ENCODE results near the gene TECRL.

TECRL gene, protein sequence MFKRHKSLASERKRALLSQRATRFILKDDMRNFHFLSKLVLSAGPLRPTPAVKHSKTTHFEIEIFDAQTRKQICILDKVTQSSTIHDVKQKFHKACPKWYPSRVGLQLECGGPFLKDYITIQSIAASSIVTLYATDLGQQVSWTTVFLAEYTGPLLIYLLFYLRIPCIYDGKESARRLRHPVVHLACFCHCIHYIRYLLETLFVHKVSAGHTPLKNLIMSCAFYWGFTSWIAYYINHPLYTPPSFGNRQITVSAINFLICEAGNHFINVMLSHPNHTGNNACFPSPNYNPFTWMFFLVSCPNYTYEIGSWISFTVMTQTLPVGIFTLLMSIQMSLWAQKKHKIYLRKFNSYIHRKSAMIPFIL

DNA sequence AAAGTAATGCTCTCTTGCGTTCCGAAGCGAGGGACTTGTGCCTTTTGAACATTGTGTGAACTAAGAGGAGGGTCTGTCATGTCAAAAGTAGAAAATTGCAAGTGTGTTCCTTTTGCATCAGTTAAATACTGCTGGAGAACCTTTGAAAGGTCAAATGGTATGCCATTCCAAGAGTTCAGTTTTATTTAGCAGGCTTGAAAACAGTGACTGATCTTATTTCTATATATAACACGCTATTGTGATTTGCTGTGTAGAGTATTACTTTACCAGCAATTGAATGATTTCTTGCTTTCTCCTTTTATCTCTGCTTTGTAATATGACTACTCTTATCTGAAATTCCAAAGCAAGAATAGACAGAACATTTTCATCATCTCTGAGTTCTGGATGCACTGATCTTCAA is at the start of gene TECRL:
Gene TECRL (minus strand): TSS at position 151 of the 400 bp plus-strand sequence. CDS start 99 bp downstream, at position 52.
- no peak for DNase-seq

DNA sequence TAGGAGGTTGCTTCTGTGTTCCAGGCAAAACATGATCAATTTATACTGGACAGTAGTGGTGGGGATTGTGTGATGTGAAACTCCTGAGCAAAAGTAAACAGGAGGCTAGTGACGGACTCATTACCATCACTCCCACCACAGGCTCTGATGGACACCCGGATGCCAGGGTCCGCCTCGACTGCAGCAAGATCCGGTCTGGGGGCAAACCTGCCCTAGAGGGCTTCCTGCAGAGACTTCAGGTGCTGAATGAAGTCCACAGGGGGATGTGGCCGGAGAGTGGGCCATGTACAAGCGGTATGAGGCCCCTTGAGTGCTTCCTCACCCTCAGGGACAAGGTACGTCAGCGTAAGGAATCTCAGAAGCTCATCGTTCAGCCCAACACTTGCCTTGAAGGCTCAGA is 23.4 kb upstream of the TECRL start:
- DNase-seq, result no peak

DNA sequence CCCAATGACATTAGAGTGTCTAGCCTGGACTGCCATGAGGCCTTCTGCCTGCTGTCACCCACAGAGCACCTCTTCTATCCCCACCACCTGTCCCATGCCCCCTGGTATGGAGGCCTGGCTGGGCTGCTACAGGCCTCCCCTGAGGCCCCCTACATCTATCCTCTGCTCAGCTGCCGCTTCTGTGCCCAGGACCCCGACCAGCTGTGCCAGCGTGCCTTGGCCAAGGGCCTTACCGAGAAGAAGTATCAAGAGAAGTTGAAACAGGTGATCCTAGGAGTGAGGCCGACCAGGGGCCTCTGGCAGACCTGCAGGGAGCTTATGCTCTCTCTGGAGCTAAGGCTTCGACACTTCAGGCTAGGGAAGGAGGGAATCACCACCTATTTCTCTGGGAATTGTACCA is 21.7 kb upstream of the TECRL start:
- DNase-seq, result no peak

DNA sequence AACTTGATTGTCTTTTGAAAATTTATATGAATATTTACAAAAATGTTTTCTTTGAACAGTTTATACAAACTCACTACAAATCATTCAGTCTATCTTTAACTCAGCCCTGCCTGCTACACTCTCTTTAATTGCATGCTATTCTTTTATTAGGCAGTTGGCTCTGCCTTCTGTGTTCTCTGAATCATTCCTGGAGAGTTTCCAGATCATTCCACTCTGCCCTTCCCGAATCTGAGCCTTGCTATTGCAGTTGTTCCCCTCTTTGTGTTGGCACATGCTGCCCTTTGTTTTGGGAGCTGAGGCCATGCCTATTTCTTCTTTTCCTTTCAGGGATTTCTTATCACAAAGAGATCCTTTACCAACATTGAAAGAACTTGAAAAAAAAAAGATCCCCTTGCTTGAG is 8.7 kb upstream of the TECRL start:
- no peak for DNase-seq

- no peak for DNase-seq
Observed at GRCh38 chr4:64407000-64407399, 2.2 kb downstream of the TECRL start.

DNA sequence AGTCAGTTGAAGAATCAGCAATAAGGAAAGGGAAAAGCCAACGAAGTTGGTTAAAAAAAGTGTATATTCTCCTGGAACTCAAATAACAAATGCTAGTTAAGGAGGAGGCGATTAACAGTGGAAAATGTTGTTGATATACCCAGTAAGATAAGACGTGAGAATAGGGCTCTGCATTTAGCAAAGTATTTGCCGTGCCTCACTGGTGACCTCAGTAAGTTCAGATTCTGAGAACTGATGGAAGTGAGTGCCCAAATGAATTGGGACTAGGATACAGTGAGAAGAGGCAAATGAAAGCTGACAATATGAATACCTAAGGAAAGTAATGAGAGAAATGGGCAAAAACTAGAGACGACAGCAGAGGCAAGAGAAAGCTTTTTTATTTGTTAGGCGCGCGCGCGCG is 3.5 kb downstream of the TECRL start:
- no peak for DNase-seq

GRCh38 chr4:64402684-64403083 is 6.6 kb downstream of the TECRL start:
- no peak for DNase-seq

DNA sequence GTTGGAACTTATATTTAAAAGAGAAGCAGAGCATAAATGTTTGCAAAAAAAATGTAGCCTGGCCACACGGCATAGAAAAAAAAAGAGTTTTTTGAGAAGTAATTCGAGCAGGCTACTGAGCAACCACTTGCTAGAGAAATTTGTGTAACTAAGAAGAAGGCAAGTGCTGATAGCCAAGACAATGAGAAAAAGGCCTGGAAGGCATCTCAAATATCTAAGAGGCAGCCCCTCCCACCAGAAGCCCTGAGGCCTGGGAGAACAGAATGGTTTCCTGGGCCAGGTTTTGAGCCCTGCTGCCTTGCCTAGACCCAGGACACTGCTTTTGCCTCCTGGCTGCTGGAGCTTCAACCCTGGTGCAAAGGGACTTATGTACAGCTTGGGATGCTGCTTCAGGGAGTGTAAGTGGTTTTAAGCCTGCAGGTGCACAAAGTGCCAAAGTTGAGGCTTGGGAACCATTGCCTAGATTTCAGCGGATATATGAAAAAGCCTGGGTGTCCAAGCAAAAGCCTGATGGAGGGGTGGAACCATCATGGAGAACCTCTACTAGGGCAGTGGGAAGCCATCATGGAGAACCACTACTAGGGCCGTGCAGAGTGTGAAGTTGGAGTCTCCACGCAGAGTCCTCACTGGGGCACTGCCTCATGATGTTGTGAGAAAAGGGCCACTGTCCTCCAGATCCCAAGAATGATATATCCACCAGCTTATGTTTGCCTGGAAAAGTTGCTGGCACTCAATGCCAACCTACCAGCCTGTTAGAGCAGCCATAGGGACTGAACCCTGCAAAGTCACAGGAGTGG is 9.7 kb downstream of the TECRL start:
- DNase-seq, result no peak

DNA sequence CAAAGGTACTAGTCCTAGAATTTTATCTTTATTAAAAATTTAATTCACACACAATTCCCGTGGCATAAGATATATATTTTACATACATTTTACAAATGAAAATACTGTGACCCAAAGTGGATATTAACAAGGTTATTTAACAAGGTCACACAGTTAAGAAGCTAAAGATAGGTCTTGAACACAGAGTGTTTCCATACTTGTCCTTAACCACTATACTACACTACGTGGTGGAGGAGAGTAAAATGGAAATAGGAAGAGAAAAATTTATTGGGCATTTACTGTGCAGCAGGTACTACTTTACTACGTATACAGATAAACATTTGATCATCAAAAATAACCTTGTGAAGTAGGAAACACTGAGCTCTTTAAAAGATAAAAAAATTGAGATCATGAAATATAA is 14.8 kb downstream of the TECRL start:
- DNase-seq, result no peak

GRCh38 chr4:64388252-64388651 is 21.0 kb downstream of the TECRL start:
- no peak for DNase-seq

GRCh38 chr4:64385220-64385619 is 24.0 kb downstream of the TECRL start:
- no peak for DNase-seq

DNA sequence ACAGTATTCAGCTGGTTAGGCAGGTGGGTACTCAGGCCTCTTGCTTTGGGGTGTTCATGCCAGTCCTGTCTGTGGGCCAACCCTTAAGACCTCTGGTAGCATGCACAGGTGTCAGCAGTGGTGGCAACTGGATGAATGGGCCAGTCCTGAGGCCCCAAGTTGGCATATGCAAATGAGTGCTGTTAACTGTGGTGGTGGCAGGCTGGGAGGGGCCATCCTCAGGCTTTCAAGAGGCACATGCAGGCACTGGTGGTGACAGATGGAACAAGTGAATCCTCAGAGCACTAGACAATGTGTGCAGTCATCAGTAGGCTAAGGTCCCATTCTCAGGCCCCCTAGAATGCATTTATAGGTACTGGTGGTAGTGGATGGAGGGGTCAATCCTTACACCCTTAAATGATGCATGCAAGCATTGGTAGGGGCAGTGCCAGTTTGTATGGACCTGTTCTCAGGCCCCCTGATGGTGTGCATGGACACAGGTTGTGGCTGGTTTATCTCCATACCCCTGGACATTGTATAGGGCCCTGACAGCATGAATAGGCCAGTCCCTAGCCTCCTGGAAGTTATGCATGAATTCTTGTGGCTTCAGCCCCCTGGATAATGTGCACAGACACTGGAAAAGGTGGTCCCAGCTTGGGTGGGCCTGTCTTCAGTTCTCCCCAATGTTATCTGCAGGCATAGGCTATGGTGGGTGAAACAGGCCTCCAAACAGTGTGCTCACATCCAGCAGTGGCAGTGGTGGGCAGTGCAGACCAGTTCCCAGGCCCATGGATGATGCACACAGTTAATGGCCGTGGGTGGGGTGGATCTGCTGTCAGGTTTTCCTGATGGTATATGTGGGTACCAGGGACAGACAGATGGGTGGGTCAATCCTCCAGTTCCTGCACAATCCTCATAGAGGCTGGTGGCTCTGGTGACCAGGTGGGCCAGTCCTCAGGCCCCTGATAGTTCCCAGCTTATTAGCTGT is 24.7 kb downstream of the TECRL start:
- no peak for DNase-seq

DNA sequence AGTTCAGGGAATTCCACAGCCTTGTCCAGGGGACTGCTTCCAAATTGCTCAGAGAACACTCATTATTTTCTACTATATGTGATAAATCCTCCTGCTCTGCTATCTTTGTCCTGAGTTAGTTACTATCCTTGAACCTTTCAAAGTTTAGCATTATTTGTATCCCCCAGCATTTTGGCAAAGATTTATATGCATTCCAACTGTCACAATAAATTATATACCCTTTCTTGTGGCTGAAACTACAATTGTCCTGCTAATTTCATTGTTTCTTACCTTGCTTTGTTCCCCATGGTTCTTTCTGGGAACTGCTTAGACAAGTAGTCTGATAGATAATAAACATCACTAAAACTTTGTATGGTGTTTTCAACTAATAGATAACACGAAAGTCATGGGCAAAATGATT is 40.5 kb downstream of the TECRL start:
- no peak for DNase-seq

- DNase-seq, result no peak
Observed at GRCh38 chr4:64361399-64361740, 47.9 kb downstream of the TECRL start.

DNA sequence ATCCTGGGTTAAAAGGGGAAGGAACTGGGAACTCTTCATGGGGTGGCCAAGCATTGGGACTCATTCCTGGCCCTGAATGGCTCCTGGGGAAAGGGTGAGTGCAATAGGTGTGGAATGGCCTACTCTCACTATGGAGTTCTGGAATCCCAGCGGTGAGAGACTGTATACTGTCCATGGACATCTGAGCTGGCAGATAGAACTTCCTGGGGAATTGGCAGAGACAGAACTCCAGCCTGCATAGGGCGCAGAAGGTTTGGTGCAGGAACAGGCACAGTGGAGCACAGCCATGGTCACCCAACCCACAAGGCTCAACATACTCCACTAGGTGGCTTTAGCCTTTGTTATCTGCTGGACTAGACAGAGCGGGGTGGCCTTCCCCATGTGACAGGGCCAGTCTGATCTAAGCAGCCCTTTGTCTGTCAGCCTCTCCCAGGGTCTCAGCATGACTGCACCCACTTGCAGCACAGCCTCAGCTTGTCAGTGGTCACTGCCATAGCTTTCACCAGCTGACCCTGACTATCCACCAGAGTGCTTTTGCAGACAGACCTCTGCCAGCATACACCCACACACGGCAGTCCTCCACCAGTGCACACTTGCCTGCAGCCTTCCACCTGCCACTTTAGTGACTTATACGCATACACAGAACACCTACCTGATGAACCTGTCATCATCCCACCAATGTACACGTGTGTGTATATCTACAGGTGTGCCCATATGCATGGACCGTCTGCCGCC is 48.4 kb downstream of the TECRL start:
- DNase-seq, result no peak

GRCh38 chr4:64359489-64359888 is 49.8 kb downstream of the TECRL start:
- no peak for DNase-seq

GRCh38 chr4:64353904-64354303 is 55.3 kb downstream of the TECRL start:
- no peak for DNase-seq

DNA sequence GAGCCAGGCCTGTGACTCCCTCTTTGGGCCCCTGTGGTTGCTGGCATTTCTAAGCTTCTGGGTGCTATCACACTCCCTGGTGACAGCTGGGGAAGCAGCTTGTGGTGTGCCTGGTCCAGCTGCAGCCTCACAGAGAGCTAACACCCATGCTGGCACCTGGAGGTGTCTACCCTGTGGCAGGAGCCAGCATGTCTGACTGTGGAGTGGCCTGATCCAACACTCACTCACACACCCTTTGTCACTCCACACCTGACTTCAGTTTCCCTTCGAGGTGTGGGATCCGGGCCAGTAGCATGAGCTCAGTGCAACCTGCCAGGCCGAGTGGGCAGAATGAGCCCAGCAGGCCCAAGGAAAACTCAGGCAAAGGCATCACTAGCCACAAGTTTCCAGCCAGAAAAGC is 67.5 kb downstream of the TECRL start:
- DNase-seq, result no peak

GRCh38 chr4:64340218-64341110 is 68.8 kb downstream of the TECRL start:
- no peak for DNase-seq

DNA sequence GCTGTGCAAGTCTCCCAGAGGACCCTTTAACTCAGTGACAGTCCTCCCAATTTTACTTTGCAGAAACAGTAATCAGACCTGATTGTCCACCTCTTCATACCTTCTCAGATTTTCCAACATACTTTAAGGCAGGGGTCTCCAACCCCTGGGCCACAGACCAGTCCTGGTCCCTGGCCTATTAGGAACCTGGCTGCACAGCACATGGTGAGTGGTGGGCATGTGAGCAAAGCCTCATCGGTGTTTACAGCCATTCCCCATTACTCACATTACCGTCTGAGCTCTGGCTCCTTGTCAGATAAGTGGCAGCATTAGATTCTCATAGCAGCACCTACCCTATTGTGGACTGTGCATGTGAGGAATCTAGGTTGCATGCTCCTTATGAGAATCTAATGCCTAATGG is 74.3 kb downstream of the TECRL start:
- DNase-seq, result no peak

- no peak for DNase-seq
Observed at GRCh38 chr4:64330143-64330542, 79.1 kb downstream of the TECRL start.

DNA sequence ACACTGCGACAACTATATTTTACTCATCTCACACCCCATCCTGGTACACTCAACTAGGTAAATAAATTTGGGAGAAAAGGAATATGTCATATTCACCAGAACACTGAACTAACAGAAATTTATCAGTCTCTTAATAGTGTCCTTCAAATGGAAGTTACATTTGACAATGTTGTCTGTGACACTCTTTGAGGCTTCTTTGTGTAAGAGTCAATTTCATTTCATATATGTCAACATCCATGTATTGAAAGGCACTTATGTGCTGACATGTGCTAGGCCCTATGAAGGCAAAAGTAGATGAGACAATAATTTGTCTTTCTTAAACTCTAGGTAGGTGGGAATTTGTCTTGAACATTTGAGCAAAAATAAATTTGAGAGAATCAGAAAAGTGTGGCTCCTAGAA is 82.0 kb downstream of the TECRL start:
- no peak for DNase-seq

Data from KG1 (cell line).